Type B pancreatic cell (in vitro differentiated cells): Measurements from ENCODE around the gene PFKFB2. TPM values are rescaled to one million over a fixed set of nuclear protein-coding genes. Genes with fewer than 3 reads are reported as not detected.

ENCODE experiments used
- DNase-seq: peaks from one replicate; pipeline ENCODE4 v3.0.0; 2021; ENCODE audit warnings: mixed read lengths; ENCODE audit not compliant: unreplicated experiment; ENCODE audit errors: extremely low spot score
- H3K27ac Mint-ChIP-seq: 2 replicates; pipeline ENCODE4 v1.8.0; 2021; ENCODE audit warnings: mild to moderate bottlenecking, mixed read lengths
- H3K27me3 Mint-ChIP-seq: 2 replicates; pipeline ENCODE4 v1.8.0; 2021; ENCODE audit warnings: mixed read lengths
- H3K36me3 Mint-ChIP-seq: 2 replicates; pipeline ENCODE4 v1.8.0; 2021; ENCODE audit warnings: mixed read lengths
- H3K4me1 Mint-ChIP-seq: one replicate; pipeline ENCODE4 v1.8.0; 2021; ENCODE audit warnings: mixed read lengths; ENCODE audit not compliant: unreplicated experiment
- H3K4me3 Mint-ChIP-seq: 2 replicates; pipeline ENCODE4 v1.8.0; 2021; ENCODE audit warnings: mild to moderate bottlenecking, mixed read lengths
- H3K9me3 Mint-ChIP-seq: 2 replicates; pipeline ENCODE4 v1.8.0; 2021; ENCODE audit warnings: mixed read lengths
- CTCF ChIP-seq: fragments of 200-600 bp; sonication (generic); conservative IDR thresholded peaks from 2 replicates; pipeline ENCODE4 v1.5.0; 2021; ENCODE audit warnings: antibody characterized with exemption, mild to moderate bottlenecking
- total RNA-seq: library from RNA; stranded (reverse); gene quantifications from 2 replicates; pipeline ENCODE4 v1.2.1, GENCODE V29; 2021; ENCODE audit warnings: low replicate concordance

The PFKFB2 gene
- total RNA-seq, 1 donor from 2014 or later: 18.7 TPM

GRCh38 chr1:207032528-207033017 is 20.5 kb upstream of the PFKFB2 start, which contains the start of gene C1orf116:
Gene C1orf116, minus strand, starts transcription at chr1:207032756. Its CDS starts 5,158 bp downstream, at chr1:207027598.
- no peak for DNase-seq
- H3K27ac Mint-ChIP-seq: peak within 1 kb of the TSS; percentile 100
- H3K27me3 Mint-ChIP-seq: peaks cover 22% of the 10 kb centered on the region
- H3K4me1 Mint-ChIP-seq: peaks cover 12% of the 10 kb centered on the region
- H3K36me3 Mint-ChIP-seq: peaks cover 4% of the 10 kb centered on the region
- peak within 1 kb of the TSS; percentile 95 for H3K4me3 Mint-ChIP-seq
- no peak for TF ChIP-seq CTCF
- H3K9me3 Mint-ChIP-seq: no peaks in the 10 kb centered on the region

- no peak for DNase-seq
- Mint-ChIP-seq H3K4me3 (peak overlapping the region; percentile 95), H3K27ac (peak overlapping the region; percentile 100), H3K36me3 (peaks cover 4% of the 10 kb centered on the region), H3K27me3 (peaks cover 22% of the 10 kb centered on the region), H3K4me1 (peaks cover 12% of the 10 kb centered on the region), H3K9me3 (no peaks in the 10 kb centered on the region)
- no peak for TF ChIP-seq CTCF
These were observed 19.8 kb upstream of the PFKFB2 start for GRCh38 chr1:207033302-207033701.

- Mint-ChIP-seq H3K36me3 (peaks cover 4% of the 10 kb centered on the region), H3K4me1 (peaks cover 12% of the 10 kb centered on the region), H3K27ac (peak overlapping the region; percentile 100), H3K27me3 (peaks cover 22% of the 10 kb centered on the region), H3K4me3 (peak overlapping the region; percentile 64), H3K9me3 (no peaks in the 10 kb centered on the region)
- no peak for DNase-seq
- no peak for TF ChIP-seq CTCF
These were observed 18.9 kb upstream of the PFKFB2 start for GRCh38 chr1:207034208-207034607.

- H3K36me3 Mint-ChIP-seq: peaks cover 4% of the 10 kb centered on the region
- no peak for TF ChIP-seq CTCF
- H3K27me3 Mint-ChIP-seq: peaks cover 22% of the 10 kb centered on the region
- peak overlapping the region; percentile 100 for H3K27ac Mint-ChIP-seq
- H3K9me3 Mint-ChIP-seq: no peaks in the 10 kb centered on the region
- H3K4me3 Mint-ChIP-seq: no peak overlapping the region
- DNase-seq: no peak
- H3K4me1 Mint-ChIP-seq: peaks cover 12% of the 10 kb centered on the region
These were observed 18.1 kb upstream of the PFKFB2 start for GRCh38 chr1:207034998-207035397.

GRCh38 chr1:207035877-207036551 is 17.1 kb upstream of the PFKFB2 start:
- no peak overlapping the region for H3K4me3 Mint-ChIP-seq
- H3K27me3 Mint-ChIP-seq: peaks cover 18% of the 10 kb centered on the region
- TF ChIP-seq CTCF: no peak
- H3K4me1 Mint-ChIP-seq: peaks cover 12% of the 10 kb centered on the region
- H3K36me3 Mint-ChIP-seq: peaks cover 4% of the 10 kb centered on the region
- H3K9me3 Mint-ChIP-seq: no peaks in the 10 kb centered on the region
- no peak overlapping the region for H3K27ac Mint-ChIP-seq
- no peak for DNase-seq
